G401 (cell line): ENCODE data around the gene SYCP2. TPM values are rescaled to one million over a fixed set of nuclear protein-coding genes. Genes with fewer than 3 reads are reported as not detected.
A peak's percentile ranks its signal among the peaks of the same experiment; 100 is the strongest.
"Not testable (repeated sequence)": the region's sequence is repeated elsewhere in the genome, so short reads cannot be mapped to it uniquely, and the experiment has no call there.

ENCODE experiments used
- DNase-seq: peaks from one replicate; pipeline ENCODE4 v3.0.0-alpha.2; 2015; ENCODE audit warnings: low spot score
- in situ Hi-C: cut with HindIII; loops from 2 replicates; pipeline ENCODE4 v1.10.0; 2016; ENCODE audit warnings: low sequenced_read_pairs, mixed read lengths
- total RNA-seq: library from RNA; depleted of rRNA; stranded (reverse); fragments of >200 nt; shearing (Covaris generic); gene quantifications from 2 replicates; pipeline ENCODE4 v1.2.3, GENCODE V29; 2014

The SYCP2 gene
- total RNA-seq, 1 experiment from 2014 or later: 5.0 TPM

- in situ Hi-C loops, DNase-seq: not testable (repeated sequence)
Observed at GRCh38 chr20:59856941-59857340, 76.5 kb downstream of the SYCP2 start.

- in situ Hi-C loops, DNase-seq: not testable (repeated sequence)
Observed at GRCh38 chr20:59856526-59856925, 76.9 kb downstream of the SYCP2 start.

- DNase-seq: peak; percentile 63
- in situ Hi-C loops: no loop called here
Observed at GRCh38 chr20:59850018-59850641, 83.3 kb downstream of the SYCP2 start.

GRCh38 chr20:59848182-59848581, 85.3 kb downstream of the SYCP2 start:
- in situ Hi-C loops: no loop called here
- no peak for DNase-seq

- in situ Hi-C loops: no loop called here
- DNase-seq: no peak
Observed at GRCh38 chr20:59845472-59845871, 88.0 kb downstream of the SYCP2 start.

GRCh38 chr20:59839400-59839799, 94.0 kb downstream of the SYCP2 start:
- in situ Hi-C loops: no loop called here

GRCh38 chr20:59837623-59838394, 95.6 kb downstream of the SYCP2 start:
- no peak for DNase-seq
- in situ Hi-C loops: no loop called here

More at GRCh38 chr20:59839400-59839799, 94.0 kb downstream of the SYCP2 start:
- DNase-seq: no peak

GRCh38 chr20:59836767-59837166, 96.7 kb downstream of the SYCP2 start:
- in situ Hi-C loops: no loop called here
- DNase-seq: no peak

- DNase-seq: peak; percentile 90
- in situ Hi-C loops: no loop called here
Observed at GRCh38 chr20:59835448-59836395, 97.7 kb downstream of the SYCP2 start.

- in situ Hi-C loops: no loop called here
- peak; percentile 26 for DNase-seq
Observed at GRCh38 chr20:59835057-59835447, 98.4 kb downstream of the SYCP2 start.

- peak; percentile 37 for DNase-seq
- in situ Hi-C loops: no loop called here
Observed at GRCh38 chr20:59832406-59833363, 100.8 kb downstream of the SYCP2 start.

GRCh38 chr20:59831916-59832270, 101.5 kb downstream of the SYCP2 start:
- in situ Hi-C loops: no loop called here
- DNase-seq: no peak

- DNase-seq: peak; percentile 53
- in situ Hi-C loops: no loop called here
Observed at GRCh38 chr20:59831024-59831915, 102.2 kb downstream of the SYCP2 start.

GRCh38 chr20:59830665-59831023, 102.8 kb downstream of the SYCP2 start:
- DNase-seq: peak; percentile 69
- in situ Hi-C loops: no loop called here

GRCh38 chr20:59829786-59830664, 103.4 kb downstream of the SYCP2 start:
- in situ Hi-C loops: no loop called here
- DNase-seq: no peak

GRCh38 chr20:59829054-59829785, 104.2 kb downstream of the SYCP2 start:
- DNase-seq: peak; percentile 51
- in situ Hi-C loops: no loop called here
